HG02798 (cell line): Measurements from ENCODE around the gene TXLNB.

Experiments used
- ATAC-seq: cut with Tn5 transposase; IDR thresholded peaks from one replicate; pipeline ENCODE4 v1.9.1; 2021; ENCODE audit warnings: mild to moderate bottlenecking; ENCODE audit not compliant: unreplicated experiment, poor library complexity

Gene TXLNB

DNA sequence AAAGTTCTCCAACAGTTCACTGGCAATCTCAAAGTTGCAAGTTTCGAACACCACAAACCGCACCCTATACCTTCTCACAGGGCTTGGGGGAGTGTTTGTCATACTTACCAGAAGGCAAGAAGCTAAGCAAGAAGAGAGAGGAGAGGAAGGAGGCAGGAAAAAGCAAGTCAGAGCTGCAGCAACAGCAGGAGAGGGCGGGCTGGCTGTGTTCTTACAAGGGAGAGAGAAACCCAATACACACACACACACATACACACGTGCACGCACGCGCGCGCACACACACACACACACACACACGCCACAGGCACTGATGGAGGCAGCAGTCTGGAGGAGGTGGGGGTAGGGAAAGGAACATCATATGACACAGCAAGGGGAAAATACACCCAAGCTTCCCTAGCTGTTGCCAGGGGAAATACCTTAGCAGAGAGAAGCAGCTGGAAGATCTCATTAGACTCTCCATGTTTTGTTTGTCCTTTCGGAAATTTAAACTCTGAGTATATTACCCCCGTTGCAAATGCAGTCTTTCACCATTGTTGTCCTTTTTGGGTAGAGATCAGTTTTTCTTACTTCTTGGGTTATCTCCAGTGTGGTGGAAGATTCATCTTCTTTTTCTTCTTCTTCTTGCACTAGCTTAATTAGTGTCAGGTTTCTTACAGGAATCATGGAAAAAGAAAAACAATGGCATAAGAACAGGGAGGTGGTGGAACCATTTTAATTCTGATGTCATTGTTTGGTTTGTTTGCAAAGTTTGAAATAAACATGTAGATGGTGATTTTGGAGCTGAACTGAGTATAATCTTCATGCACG, at the start of gene TXLNB:
Gene TXLNB (minus strand): TSS at position 186 of the 807 bp plus-strand sequence. CDS start 3,099 bp downstream, outside the sequence.
- peak; percentile 73 for ATAC-seq

DNA sequence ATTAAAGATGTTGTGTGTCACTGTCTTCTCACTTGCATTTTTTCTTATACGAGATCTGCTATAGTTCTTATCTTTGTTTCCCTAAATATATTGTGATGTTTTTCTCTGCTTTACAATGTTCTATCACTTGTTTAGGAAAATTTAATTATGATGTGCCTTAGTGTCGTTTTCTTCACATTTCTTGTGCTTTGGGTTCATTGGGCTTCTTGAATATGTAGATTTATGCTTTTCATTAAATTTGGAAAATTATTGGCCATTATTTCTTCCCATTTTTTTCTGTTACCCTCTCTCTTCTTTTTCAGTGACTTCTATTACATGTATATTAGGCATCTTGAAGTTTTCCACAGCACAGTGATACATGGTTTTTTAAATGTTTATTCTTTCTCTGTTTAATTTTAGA, 49.3 kb upstream of the TXLNB start:
- no peak for ATAC-seq

DNA sequence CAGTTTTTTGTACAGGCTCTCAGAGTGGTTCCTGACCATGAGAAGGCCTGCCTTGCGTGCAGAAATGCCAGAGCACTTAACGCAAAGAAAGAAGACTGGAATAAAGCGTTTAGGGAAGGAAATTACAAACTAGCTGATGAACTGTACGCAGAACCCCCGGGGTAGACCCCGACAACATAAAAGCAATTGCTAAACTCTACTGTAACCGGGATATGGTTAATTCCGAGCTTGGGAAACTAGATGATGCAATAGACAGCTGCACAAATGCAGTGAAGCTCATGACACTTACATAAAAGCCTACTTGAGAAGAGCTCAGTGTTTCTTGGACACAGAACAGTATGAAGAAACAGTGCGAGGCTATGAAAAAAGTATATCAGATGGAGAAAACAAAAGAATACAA, 47.0 kb upstream of the TXLNB start:
- ATAC-seq = no peak

DNA sequence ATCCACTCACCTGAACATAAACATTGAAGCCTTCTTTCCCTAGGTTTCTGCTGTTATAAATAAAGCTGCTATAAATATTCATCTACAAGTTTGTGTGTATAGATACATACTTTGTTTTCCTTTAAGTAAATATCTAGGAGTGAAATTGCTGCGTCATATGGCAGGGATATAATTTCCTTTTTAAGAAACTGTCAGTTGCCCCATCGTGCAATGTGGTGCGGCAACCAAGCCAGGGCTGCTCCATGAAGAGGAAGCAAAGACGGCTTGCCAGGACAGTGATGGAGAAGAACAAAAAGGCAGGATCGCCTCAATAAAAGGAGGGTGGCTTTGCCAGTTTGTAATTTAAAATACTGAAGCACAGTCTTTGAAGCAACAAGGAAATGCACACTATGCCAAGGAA, 46.0 kb upstream of the TXLNB start:
- ATAC-seq = no peak

DNA sequence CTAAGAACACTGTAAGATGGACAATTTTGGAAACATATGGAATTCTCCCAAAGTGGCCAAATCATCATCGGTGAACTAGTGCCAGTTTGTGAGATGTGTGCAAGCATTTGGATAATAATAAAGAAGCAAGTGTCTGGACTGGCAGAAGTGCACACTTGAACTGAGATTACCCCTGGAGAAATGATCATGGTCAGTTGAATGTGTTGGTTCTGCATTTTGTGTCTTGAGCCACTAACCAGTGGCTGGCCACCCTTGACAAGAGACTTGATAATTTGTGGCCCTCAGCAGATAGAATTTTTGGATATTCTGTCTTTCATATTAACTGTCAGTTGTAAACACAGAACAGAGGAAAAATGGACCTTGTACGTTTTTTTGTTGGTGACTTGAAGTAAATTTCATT, 45.2 kb upstream of the TXLNB start:
- ATAC-seq = peak; percentile 19

DNA sequence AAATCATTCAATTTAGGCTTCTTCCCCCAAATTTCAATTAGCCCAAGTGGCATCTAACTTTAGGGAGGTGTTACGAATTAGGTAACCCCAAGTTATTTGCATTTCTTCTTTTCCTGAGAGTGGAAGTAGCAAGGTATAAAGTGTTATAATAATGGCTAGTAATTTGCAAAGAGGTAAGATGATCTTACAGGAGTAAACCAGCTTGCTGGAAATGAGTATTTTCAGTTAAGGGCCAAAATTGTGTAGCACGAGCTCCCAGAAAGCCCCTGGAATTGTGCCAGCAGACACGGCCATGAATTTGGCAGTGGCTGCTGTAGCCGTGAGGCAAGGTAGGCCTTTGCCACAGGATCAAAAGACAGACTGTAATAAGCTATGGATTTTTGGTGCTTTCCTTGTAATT, 44.7 kb upstream of the TXLNB start:
- peak; percentile 70 for ATAC-seq

DNA sequence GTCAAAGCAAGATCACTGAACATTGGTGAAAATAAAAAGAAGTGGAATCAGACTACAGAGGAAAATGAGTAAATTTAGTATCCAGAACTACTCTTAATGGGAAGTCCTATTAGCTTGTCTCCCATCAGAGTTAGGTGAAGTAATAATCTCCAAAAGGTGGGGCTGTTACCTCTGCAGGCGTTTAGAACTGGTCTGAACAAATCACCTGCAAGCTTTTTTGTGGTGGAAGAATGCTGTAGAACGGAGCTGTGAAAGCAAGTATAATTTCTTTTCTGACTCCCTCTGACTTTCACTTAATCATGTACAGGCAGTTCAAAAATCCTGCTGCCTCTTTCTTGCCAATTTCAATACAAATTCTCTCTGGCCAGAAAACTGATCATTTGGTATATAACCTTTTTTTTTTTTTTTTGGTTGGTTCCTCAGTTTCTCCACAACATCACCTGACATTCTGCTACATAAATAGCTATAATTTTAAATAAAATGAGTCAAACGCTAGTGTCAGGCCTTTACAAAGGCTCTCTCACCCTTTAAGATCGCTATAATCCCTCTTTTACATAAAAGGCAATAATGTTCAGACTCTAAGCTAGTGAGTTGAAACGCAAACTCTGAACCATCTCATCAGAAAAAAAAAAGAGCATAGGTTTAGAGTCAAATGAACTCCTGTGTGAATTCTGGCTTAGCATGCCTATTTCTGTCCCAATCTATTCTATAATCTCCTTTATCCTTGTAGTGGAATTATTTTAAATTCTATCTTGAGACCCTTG, 43.8 kb upstream of the TXLNB start:
- no peak for ATAC-seq

DNA sequence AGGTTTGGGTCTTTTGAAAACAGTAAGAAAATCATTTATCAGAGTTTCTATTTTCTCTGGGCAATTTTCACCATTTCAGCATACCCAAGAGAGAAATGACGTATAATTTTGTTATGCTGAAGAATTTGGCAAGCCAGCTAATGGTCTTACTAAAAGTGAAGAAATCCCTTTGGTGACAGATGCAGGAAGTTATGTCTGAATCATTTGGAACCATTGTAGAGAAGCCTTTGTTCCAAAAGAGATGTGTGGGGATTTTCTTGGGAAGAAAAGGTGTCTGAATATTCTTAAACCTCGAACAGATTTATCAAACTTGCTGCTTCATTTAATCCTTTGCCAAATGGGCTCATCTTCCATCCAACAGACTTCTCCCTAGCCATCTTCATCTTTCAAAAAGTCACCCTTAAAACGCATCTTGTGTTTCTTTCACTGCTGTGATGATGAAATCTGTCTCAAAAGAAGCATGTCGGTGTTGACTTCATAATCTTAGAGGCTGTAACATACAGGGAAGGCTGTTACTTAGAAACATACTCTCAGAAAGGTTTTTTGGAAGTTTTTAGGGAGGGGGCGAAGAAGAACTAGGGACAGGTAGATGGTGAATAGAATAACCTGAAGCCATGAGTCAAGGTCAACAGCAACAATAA, 43.1 kb upstream of the TXLNB start:
- ATAC-seq = no peak

DNA sequence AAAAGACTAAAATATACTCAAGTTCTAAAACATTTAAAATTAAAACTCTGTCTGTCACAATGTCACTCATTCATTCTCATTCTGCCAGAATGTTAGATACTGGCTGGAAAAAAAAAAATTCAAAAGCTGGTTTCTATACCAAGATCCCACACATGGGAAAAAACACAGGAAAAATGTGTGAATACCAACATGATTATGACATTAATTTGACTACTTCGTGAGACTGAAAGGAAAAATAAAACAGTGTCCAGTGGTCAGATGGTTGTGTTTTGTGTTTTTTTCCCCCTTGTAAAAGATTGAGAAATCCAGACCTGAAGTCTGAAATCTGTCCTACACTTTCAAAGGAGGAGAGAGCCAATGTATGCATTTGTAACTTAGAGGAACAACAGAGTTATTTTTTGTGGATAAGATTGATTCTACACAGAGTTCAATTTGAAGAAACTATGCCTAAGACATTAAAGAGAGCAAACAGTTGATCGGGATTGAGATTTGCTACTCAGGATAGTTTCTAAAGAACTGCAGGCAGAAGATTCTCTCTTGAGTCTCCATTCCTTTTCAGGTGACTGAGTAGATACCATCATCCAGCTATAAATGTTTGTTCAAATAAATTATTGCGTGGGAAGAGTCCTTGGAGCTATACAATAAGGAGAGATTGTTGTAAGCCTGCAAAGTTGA, 39.2 kb upstream of the TXLNB start:
- no peak for ATAC-seq

DNA sequence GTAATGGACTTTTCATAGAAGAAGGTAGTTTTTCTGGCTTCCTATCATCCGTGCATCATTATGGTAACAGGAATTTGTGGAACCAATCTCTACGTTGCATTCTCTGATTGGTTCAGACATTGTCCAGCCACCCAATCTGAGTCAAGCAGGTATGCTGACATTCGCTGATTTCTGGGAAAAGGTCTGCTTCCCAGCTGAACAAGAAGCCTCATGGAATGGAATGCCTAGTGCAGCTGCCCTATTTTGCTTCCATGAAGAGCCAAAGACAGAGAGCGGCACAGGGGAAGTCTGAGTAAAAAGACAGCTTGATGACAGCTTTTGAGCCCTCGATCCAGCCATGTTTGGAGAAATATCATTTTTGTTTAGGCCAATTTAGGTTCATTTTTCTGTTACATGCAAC, 38.5 kb upstream of the TXLNB start:
- ATAC-seq = no peak

DNA sequence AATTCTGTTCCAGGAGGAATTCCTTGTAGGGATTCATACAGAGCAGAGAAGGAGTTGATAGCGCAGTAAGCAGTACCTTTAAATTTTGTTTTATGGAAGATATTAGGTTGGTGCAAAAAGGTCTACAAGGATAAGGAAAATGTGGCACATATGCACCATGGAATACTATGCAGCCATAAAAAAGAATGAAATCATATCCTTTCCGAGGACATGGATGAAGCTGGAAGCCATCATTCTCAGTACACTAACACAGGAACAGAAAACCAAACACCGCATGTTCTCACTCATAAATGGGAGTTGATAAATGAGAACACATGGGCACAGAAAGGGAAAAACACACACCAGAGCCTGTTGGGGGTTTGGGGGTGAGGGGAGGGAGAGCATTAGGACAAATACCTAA, 37.4 kb upstream of the TXLNB start:
- ATAC-seq = no peak

DNA sequence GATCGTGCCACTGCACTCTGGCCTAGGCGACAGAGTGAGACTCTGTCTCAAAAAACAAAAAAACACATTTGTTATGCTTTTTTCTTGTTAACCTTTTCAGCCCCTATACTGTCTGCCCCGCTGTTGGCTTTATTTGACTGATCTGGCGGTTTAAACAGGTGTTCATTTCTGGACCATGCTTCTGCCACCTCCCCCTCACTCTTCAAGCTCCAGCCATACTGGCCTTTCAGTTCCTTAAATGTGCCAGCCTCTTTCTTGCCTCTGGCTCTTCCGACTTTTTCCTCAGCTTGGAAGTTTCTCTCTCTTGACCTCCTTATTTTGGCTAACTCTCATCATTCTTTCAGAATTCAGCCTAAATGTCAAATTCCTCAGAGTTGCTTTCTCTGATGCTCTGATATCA, 35.2 kb upstream of the TXLNB start:
- peak; percentile 67 for ATAC-seq

DNA sequence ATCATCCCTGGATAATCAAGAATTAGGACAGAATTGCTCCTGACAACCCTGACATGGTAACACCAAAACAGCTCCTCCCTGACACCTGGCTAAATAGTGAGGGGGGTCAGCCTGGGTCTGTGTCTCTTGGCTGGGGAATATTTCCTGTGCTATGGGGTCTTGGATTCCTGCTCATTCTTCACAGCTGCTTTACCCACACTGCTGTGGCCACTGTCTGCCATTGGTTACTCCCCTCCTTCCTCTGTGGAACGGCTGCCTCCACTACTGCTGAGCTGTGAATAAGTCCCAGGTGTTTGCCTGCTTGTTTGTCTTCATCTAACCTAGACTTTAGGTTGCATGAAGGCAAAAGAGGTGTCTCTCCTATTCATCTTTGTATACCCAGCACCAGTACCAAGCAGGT, 33.9 kb upstream of the TXLNB start:
- ATAC-seq = peak; percentile 23

DNA sequence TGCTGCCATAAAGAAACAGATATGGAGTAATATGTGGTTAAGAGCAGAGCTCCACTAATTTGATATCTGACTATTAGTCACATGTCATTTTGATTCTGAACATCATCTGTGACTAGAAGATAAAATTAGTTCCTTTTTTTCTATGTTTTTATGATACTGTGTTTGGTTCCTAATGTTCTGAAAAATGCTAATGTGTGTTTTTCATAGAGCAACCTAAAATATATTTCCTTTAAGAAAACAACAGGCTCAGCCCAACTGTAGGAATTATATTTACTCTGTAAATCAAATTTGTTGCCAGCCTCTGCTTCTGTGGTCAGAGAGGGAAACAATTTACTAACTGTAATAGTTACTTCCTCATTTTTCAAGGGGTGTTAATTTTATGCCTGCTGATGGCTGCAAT, 33.3 kb upstream of the TXLNB start:
- peak; percentile 47 for ATAC-seq

DNA sequence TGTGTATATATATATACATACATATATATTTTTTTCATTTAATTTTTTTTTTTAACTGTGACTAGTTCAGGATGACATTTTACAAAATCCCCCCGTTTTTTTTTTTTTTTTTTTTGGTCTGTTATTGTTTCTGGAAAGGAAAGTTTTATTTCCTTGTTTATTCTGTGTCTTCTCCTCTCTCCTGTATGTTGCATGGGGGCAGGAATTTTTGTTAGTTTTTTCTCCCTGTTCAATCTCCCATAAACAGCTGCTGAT, 32.4 kb upstream of the TXLNB start:
- no peak for ATAC-seq

DNA sequence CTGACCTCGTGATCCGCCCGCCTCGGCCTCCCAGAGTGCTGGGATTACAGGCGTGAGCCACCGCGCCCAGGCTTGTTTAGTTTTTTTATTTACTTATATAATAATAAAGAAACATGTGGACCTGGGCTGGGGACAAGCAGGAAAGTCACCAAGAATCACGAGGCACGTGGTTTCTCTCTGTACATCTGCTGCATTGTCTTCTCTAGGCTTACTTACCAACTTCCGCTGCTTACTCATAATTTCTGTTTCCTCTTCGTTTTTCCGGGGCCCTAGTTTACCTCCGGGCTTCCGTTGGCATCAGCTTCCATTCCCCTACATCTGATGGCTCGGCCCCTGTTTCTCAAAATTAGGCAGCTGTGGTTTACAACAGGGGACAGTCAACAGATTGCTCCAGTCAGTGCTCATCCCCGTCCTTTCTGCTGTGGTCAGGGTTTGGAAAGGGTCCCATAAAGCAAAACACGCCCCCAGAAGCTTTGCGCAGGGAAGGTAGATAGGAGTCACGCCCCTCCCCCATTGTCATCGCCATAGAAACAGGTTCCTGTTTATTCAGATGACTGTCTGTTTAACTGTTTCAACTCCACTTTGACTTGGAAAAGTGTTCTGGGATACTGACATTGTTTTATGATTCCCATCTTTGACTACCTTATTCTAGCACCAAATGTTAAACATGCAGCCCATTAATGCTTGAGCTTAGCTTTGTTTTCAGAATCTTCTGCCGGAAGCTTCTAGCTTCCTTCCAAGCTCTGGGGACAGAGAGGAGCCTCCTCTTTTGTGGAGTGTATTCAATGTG, 31.9 kb upstream of the TXLNB start:
- peak; percentile 25 for ATAC-seq

DNA sequence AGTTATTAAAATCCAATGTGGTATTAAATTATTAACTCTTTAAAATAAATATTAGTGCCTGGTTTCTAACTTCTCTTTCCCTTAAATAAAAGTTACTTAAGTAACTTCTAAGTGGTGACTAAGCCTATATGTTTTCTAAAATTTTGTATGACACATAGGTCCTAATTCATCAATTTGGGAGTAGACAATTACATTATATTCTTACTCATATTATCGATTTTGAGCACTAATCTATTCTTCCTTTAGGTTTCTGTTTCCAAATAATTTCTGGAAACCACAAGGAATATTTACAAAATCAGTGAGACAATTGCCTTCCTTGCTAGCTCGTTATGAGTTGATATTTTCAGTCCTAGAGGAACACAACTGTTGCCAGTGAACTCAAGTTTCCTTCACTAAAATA, 28.3 kb upstream of the TXLNB start:
- ATAC-seq = no peak

DNA sequence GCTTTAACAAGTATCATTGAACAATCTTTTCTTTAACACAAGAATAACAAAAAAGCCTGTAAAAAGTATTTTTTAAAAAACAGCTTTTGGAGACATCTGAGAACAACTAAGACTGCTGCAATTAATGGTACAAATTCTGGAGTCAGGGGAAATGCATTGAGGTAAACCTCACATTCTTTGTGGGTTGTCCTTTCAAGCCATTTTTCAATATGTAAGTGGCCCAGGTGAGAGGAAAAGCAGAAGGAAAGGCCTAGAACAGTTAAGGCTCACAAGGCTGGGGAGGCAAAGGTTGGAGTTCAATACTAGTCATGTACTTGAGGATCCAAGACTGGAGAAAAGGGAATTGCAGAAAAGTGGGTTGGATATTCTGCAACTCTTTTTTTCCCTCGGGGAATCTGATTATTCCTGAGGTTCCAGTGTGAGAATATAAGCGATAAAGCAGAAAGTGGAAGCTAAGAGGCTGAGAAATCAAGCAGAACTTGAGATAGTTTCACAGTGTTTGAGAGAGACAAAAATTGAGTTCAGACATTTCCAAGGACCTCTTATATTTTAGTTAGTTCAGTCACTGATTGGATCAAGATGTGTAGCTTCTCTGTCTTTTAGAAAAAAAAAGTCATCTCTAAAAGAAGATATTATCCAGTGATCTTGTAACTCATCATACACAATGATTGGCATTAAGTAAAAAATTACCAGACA, 25.0 kb upstream of the TXLNB start:
- no peak for ATAC-seq

DNA sequence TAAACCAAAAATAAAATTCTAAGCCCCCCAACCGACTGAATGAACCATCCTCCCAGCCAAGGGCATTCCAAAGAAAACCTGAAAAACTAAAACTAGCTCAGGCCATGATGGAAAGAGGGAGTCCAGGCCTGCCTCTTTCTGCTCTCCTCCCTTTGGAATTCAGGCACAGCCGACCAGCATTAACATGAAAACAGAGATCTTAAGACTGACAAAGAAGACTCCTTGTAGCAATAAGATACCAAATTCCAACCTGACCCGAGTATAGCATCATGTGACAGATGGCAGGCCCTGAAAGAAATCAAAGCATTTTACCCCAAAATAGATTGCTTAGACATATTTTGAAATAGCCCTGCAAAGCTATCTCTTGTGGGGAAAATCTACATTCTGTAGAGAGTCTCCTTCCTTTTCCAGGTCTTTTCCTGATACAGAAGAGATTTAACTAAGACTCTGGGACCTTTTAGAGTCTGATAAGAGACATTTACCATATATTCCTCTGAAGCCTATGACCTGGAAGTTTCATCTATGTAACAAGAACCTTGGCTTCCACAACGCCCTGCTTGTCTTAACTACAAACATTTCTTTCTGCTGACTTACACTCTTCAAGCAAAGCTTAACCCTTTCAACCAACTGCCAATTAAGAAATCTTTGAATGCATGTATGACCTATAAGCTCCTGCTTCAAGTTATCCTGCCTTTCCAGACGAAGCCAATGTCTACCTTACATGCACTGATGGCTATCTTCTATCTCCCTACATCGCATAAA, 22.2 kb upstream of the TXLNB start:
- ATAC-seq = no peak
